ENCODE measurements around the gene OPN3. TPM values are rescaled to one million over a fixed set of nuclear protein-coding genes. Genes with fewer than 3 reads are reported as not detected.

Gene OPN3
- total RNA-seq, 1 experiment from 2014 or later = 106 TPM

GRCh38 chr1:241605146-241605805 lies 34.9 kb downstream of the OPN3 start:
- peak; percentile 69 for DNase-seq (ENCODE audit: low read depth)
- in situ Hi-C loops (cut with HindIII; ENCODE audit: low pct_unique_long_range_greater_than_20kb, low sequenced_read_pairs) = no loop called here

- in situ Hi-C loops (cut with HindIII; ENCODE audit: low pct_unique_long_range_greater_than_20kb, low sequenced_read_pairs) = no loop called here
These were observed 36.4 kb downstream of the OPN3 start for GRCh38 chr1:241603731-241604245.

GRCh38 chr1:241600496-241600901 lies 39.7 kb downstream of the OPN3 start:
- in situ Hi-C loops (cut with HindIII; ENCODE audit: low pct_unique_long_range_greater_than_20kb, low sequenced_read_pairs) = no loop called here
- DNase-seq (ENCODE audit: low read depth) = peak; percentile 79

More at GRCh38 chr1:241603731-241604245, 36.4 kb downstream of the OPN3 start:
- DNase-seq (ENCODE audit: low read depth) = peak; percentile 77

- in situ Hi-C loops (cut with HindIII; ENCODE audit: low pct_unique_long_range_greater_than_20kb, low sequenced_read_pairs) = no loop called here
- DNase-seq (ENCODE audit: low read depth) = peak; percentile 44
These were observed 41.9 kb downstream of the OPN3 start for GRCh38 chr1:241598249-241598648.

- DNase-seq (ENCODE audit: low read depth) = peak; percentile 68
- in situ Hi-C loops (cut with HindIII; ENCODE audit: low pct_unique_long_range_greater_than_20kb, low sequenced_read_pairs) = no loop called here
These were observed 43.5 kb downstream of the OPN3 start for GRCh38 chr1:241596633-241597032.

GRCh38 chr1:241593186-241593585 lies 47.0 kb downstream of the OPN3 start:
- no peak for DNase-seq (ENCODE audit: low read depth)
- in situ Hi-C loops (cut with HindIII; ENCODE audit: low pct_unique_long_range_greater_than_20kb, low sequenced_read_pairs) = no loop called here

- DNase-seq (ENCODE audit: low read depth) = peak; percentile 67
- in situ Hi-C loops (cut with HindIII; ENCODE audit: low pct_unique_long_range_greater_than_20kb, low sequenced_read_pairs) = no loop called here
These were observed 47.8 kb downstream of the OPN3 start for GRCh38 chr1:241592273-241592958.

- DNase-seq (ENCODE audit: low read depth) = no peak
- in situ Hi-C loops (cut with HindIII; ENCODE audit: low pct_unique_long_range_greater_than_20kb, low sequenced_read_pairs) = no loop called here
These were observed 48.4 kb downstream of the OPN3 start for GRCh38 chr1:241591736-241592135.

GRCh38 chr1:241591317-241591716 lies 48.9 kb downstream of the OPN3 start:
- peak; percentile 82 for DNase-seq (ENCODE audit: low read depth)
- in situ Hi-C loops (cut with HindIII; ENCODE audit: low pct_unique_long_range_greater_than_20kb, low sequenced_read_pairs) = no loop called here

GRCh38 chr1:241590719-241591118 lies 49.5 kb downstream of the OPN3 start:
- in situ Hi-C loops (cut with HindIII; ENCODE audit: low pct_unique_long_range_greater_than_20kb, low sequenced_read_pairs) = no loop called here

GRCh38 chr1:241589521-241589920 lies 50.6 kb downstream of the OPN3 start:
- DNase-seq (ENCODE audit: low read depth) = no peak
- in situ Hi-C loops (cut with HindIII; ENCODE audit: low pct_unique_long_range_greater_than_20kb, low sequenced_read_pairs) = no loop called here

More at GRCh38 chr1:241590719-241591118, 49.5 kb downstream of the OPN3 start:
- no peak for DNase-seq (ENCODE audit: low read depth)

- no peak for DNase-seq (ENCODE audit: low read depth)
- in situ Hi-C loops (cut with HindIII; ENCODE audit: low pct_unique_long_range_greater_than_20kb, low sequenced_read_pairs) = no loop called here
These were observed 53.2 kb downstream of the OPN3 start for GRCh38 chr1:241586905-241587512.

GRCh38 chr1:241582921-241583321 lies 57.2 kb downstream of the OPN3 start:
- in situ Hi-C loops (cut with HindIII; ENCODE audit: low pct_unique_long_range_greater_than_20kb, low sequenced_read_pairs) = no loop called here
- no peak for DNase-seq (ENCODE audit: low read depth)

GRCh38 chr1:241579434-241579833 lies 60.7 kb downstream of the OPN3 start:
- DNase-seq (ENCODE audit: low read depth) = no peak
- in situ Hi-C loops (cut with HindIII; ENCODE audit: low pct_unique_long_range_greater_than_20kb, low sequenced_read_pairs) = no loop called here

GRCh38 chr1:241574154-241574553 lies 66.0 kb downstream of the OPN3 start:
- DNase-seq (ENCODE audit: low read depth) = no peak
- in situ Hi-C loops (cut with HindIII; ENCODE audit: low pct_unique_long_range_greater_than_20kb, low sequenced_read_pairs) = no loop called here

GRCh38 chr1:241569848-241570247 lies 70.3 kb downstream of the OPN3 start:
- in situ Hi-C loops (cut with HindIII; ENCODE audit: low pct_unique_long_range_greater_than_20kb, low sequenced_read_pairs) = no loop called here
- DNase-seq (ENCODE audit: low read depth) = no peak

GRCh38 chr1:241560849-241561187 lies 79.4 kb downstream of the OPN3 start:
- DNase-seq (ENCODE audit: low read depth) = no peak
- in situ Hi-C loops (cut with HindIII; ENCODE audit: low pct_unique_long_range_greater_than_20kb, low sequenced_read_pairs) = no loop called here

- in situ Hi-C loops (cut with HindIII; ENCODE audit: low pct_unique_long_range_greater_than_20kb, low sequenced_read_pairs) = no loop called here
- no peak for DNase-seq (ENCODE audit: low read depth)
These were observed 79.9 kb downstream of the OPN3 start for GRCh38 chr1:241560146-241560848.
